HT1080 (cell line): ENCODE measurements around the gene SLC37A1. TPM values are rescaled to one million over a fixed set of nuclear protein-coding genes. Genes with fewer than 3 reads are reported as not detected.

Experiments
- total RNA-seq: library from RNA; depleted of rRNA; stranded (reverse); fragments of >200 nt; shearing (Covaris generic); gene quantifications from 2 replicates; pipeline ENCODE4 v1.2.3, GENCODE V29; 2014; rRNA removed

Gene SLC37A1
- total RNA-seq, 1 experiment from 2014 or later: 5.9 TPM

Other genes starting within 250 kb of the SLC37A1 start
- gene TFF3, start 198.4 kb upstream of the SLC37A1 start, total RNA-seq: not detected in 2 replicates
- not detected in 2 replicates for gene TFF2, start 162.9 kb upstream of the SLC37A1 start, total RNA-seq
- gene TFF1, start 147.3 kb upstream of the SLC37A1 start, total RNA-seq: not detected in 2 replicates
- not detected in 2 replicates for gene TMPRSS3, start 117.8 kb upstream of the SLC37A1 start, total RNA-seq
- gene UBASH3A, start 110.0 kb upstream of the SLC37A1 start, total RNA-seq: not detected in 2 replicates
- not detected in 2 replicates for gene RSPH1, start 17.6 kb upstream of the SLC37A1 start, total RNA-seq
- 0.02 TPM in 1 of 2 replicates, not detected in the other for gene PDE9A, start 139.8 kb downstream of the SLC37A1 start, total RNA-seq